Fibroblast of lung (primary cell): ENCODE results near the gene ARFGAP3. TPM values are rescaled to one million over a fixed set of nuclear protein-coding genes. Genes with fewer than 3 reads are reported as not detected.

Experiments
- DNase-seq, 2 donors: peaks; one replicate each; pipeline versions ENCODE4 v3.0.0 to v3.0.0-alpha.2; 2010; ENCODE audit warnings: low read depth in 2 of 2
- H2AFZ ChIP-seq: 2 replicates; pipeline ENCODE4 v1.5.1; 2012; ENCODE audit warnings: low read length, control low read depth, inconsistent platforms
- H3K27ac ChIP-seq: 2 replicates; pipeline ENCODE4 v1.5.1; 2011; ENCODE audit warnings: low read length, control low read depth; ENCODE audit not compliant: insufficient read depth
- H3K27me3 ChIP-seq: 2 replicates; pipeline ENCODE4 v1.5.1; 2011; ENCODE audit warnings: mild to moderate bottlenecking, low read length; ENCODE audit not compliant: control insufficient read depth, insufficient read depth
- H3K36me3 ChIP-seq: 2 replicates; pipeline ENCODE4 v1.5.1; 2011; ENCODE audit warnings: low read length; ENCODE audit not compliant: control insufficient read depth, insufficient read depth
- H3K4me1 ChIP-seq: 2 replicates; pipeline ENCODE4 v1.5.1; 2011; ENCODE audit warnings: low read length; ENCODE audit not compliant: control insufficient read depth, insufficient read depth; ENCODE audit errors: extremely low read depth
- H3K4me2 ChIP-seq: 2 replicates; pipeline ENCODE4 v1.5.1; 2011; ENCODE audit warnings: low read length, control low read depth; ENCODE audit not compliant: insufficient read depth; ENCODE audit errors: extremely low read depth
- H3K4me3 ChIP-seq, 4 experiments: fragments of 200-600 bp in 1 of 4; sonication (generic) in 1 of 4; replicated peaks in 1 of 4; 2 replicates each; pipeline ENCODE4 v1.5.1; 2011 to 2016; ENCODE audit warnings: low read length in 4 of 4, low read depth in 3 of 4, mild to moderate bottlenecking in 3 of 4, control low read depth in 2 of 4, inconsistent platforms in 1 of 4, mixed read lengths in 1 of 4; ENCODE audit not compliant: insufficient read depth in 1 of 4; ENCODE audit errors: control extremely low read depth in 1 of 4
- H3K79me2 ChIP-seq: 2 replicates; pipeline ENCODE4 v1.5.1; 2012; ENCODE audit warnings: mild to moderate bottlenecking, low read length, inconsistent platforms; ENCODE audit not compliant: control insufficient read depth, insufficient read depth
- H3K9ac ChIP-seq: 2 replicates; pipeline ENCODE4 v1.5.1; 2011; ENCODE audit warnings: mild to moderate bottlenecking, low read length, control low read depth; ENCODE audit not compliant: insufficient read depth
- H3K9me3 ChIP-seq: 2 replicates; pipeline ENCODE4 v1.5.1; 2012; ENCODE audit warnings: low read depth, low read length; ENCODE audit not compliant: control insufficient read depth, insufficient read depth
- H4K20me1 ChIP-seq: 2 replicates; pipeline ENCODE4 v1.5.1; 2011; ENCODE audit warnings: low read length; ENCODE audit not compliant: control insufficient read depth, insufficient read depth; ENCODE audit errors: extremely low read depth
- EZH2 ChIP-seq: IDR thresholded peaks from 2 replicates; pipeline ENCODE4 v1.5.1; 2012; ENCODE audit warnings: low read length, control low read depth, mild to moderate bottlenecking; ENCODE audit errors: missing control alignments
- polyA plus RNA-seq, 2 donors: library from polyadenylated mRNA; depleted of rRNA in 1 of 2; stranded (reverse) in 1 of 2; unstranded in 1 of 2; fragments of >200 nt; gene quantifications; 2 replicates each; pipeline ENCODE4 v1.2.1, GENCODE V29; 2011 to 2012; ENCODE audit warnings: missing spikeins in 1 of 2
- total RNA-seq: library from RNA; depleted of rRNA; stranded (reverse); fragments of >200 nt; gene quantifications from 2 replicates; pipeline ENCODE4 v1.2.1, GENCODE V29; 2014
- TF ChIP-seq, protein P1 (sequence below), 2 donors: IDR thresholded peaks in 1 of 2; conservative IDR thresholded peaks in 1 of 2; 1 replicate in 1 of 2; 2 replicates in 1 of 2; pipeline ENCODE4 v1.5.1; 2011 to 2012; ENCODE audit warnings: low read length in 2 of 2, control low read depth in 1 of 2, inconsistent platforms in 1 of 2, low read depth in 1 of 2, mild to moderate bottlenecking in 1 of 2

Gene ARFGAP3
- total and polyA plus RNA-seq, 2 donors (not counting 1 experiment from before 2014, with no cell fraction given): 62.1 to 74.1 TPM

- peak overlapping the region; percentile 62 for H3K4me2 ChIP-seq
- peak overlapping the region; percentile 60 for H2AFZ ChIP-seq
Observed at GRCh38 chr22:42769574-42770447, 87.3 kb downstream of the ARFGAP3 start.

DNA sequence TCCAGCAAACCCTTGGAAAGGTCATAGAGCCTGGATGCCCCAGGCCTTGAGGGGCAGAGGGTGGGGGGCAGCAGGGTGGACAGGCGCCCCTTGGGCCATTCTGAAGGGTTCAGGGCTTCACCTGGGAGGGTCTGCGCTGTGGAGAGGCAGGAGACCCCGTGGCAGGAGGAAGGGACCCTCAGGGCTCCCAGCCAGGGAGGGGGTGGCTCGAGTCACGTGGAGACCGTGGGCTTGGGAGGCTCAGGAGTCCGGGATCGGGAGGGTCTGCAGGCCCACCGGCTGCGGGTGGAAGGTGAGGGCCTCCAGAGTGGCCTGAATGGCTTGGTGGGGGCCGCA lies 87.9 kb downstream of the ARFGAP3 start:
- Histone ChIP-seq H3K4me3 (no peak overlapping the region), H3K27ac (no peak overlapping the region), H3K4me1 (peaks cover 12% of the 10 kb centered on the region), H4K20me1 (no peaks in the 10 kb centered on the region), H3K4me2 (no peak overlapping the region), H3K36me3 (no peaks in the 10 kb centered on the region), H3K9me3 (no peaks in the 10 kb centered on the region), H3K9ac (no peak overlapping the region), H3K27me3 (no peaks in the 10 kb centered on the region), H2AFZ (no peak overlapping the region), H3K79me2 (no peaks in the 10 kb centered on the region)
- no peak for TF ChIP-seq EZH2
- TF ChIP-seq, protein P1, sequence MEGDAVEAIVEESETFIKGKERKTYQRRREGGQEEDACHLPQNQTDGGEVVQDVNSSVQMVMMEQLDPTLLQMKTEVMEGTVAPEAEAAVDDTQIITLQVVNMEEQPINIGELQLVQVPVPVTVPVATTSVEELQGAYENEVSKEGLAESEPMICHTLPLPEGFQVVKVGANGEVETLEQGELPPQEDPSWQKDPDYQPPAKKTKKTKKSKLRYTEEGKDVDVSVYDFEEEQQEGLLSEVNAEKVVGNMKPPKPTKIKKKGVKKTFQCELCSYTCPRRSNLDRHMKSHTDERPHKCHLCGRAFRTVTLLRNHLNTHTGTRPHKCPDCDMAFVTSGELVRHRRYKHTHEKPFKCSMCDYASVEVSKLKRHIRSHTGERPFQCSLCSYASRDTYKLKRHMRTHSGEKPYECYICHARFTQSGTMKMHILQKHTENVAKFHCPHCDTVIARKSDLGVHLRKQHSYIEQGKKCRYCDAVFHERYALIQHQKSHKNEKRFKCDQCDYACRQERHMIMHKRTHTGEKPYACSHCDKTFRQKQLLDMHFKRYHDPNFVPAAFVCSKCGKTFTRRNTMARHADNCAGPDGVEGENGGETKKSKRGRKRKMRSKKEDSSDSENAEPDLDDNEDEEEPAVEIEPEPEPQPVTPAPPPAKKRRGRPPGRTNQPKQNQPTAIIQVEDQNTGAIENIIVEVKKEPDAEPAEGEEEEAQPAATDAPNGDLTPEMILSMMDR (conservative IDR thresholded peaks at IDR 0.05 in 1 of 2, IDR thresholded peaks at IDR 0.05 in 1 of 2; ENCODE audit: low read depth in 1 of 2, low read length in 2 of 2): no peak
- no peak for DNase-seq

More at GRCh38 chr22:42769574-42770447, 87.3 kb downstream of the ARFGAP3 start:
- Histone ChIP-seq H3K4me3 (peak overlapping the region in 1 of 4 experiments; percentile 35), H3K27me3 (no peaks in the 10 kb centered on the region), H3K4me1 (peaks cover 12% of the 10 kb centered on the region), H3K27ac (peak overlapping the region; percentile 36), H3K36me3 (no peaks in the 10 kb centered on the region), H3K79me2 (no peaks in the 10 kb centered on the region), H3K9me3 (no peaks in the 10 kb centered on the region), H3K9ac (no peak overlapping the region), H4K20me1 (no peaks in the 10 kb centered on the region)
- DNase-seq: peak; percentile 89 to 90
- TF ChIP-seq EZH2: no peak
- TF ChIP-seq, protein P1 (conservative IDR thresholded peaks at IDR 0.05 in 1 of 2, IDR thresholded peaks at IDR 0.05 in 1 of 2; ENCODE audit: low read depth in 1 of 2, low read length in 2 of 2): no peak

GRCh38 chr22:42768385-42769035 lies 88.6 kb downstream of the ARFGAP3 start:
- no peak overlapping the region for H3K27ac ChIP-seq
- H3K4me2 ChIP-seq: no peak overlapping the region
- DNase-seq: no peak
- no peak overlapping the region for H3K9ac ChIP-seq
- peaks cover 12% of the 10 kb centered on the region for H3K4me1 ChIP-seq
- H3K4me3 ChIP-seq: no peak overlapping the region
- no peaks in the 10 kb centered on the region for H4K20me1 ChIP-seq
- no peak overlapping the region for H2AFZ ChIP-seq
- H3K79me2 ChIP-seq: no peaks in the 10 kb centered on the region
- no peaks in the 10 kb centered on the region for H3K9me3 ChIP-seq
- no peaks in the 10 kb centered on the region for H3K27me3 ChIP-seq
- H3K36me3 ChIP-seq: no peaks in the 10 kb centered on the region
- TF ChIP-seq, protein P1 (conservative IDR thresholded peaks at IDR 0.05 in 1 of 2, IDR thresholded peaks at IDR 0.05 in 1 of 2; ENCODE audit: low read depth in 1 of 2, low read length in 2 of 2): no peak
- no peak for TF ChIP-seq EZH2
